OCI-LY7 (cell line): Measurements from ENCODE around the gene TTC7B. TPM values are rescaled to one million over a fixed set of nuclear protein-coding genes. Genes with fewer than 3 reads are reported as not detected.

Experiments
- BruUV-seq: library from RNA; stranded (reverse); fragments of 400-500 nt; replicated peaks from 2 replicates; lab custom pipeline; 2021; lab: Mats Ljungman, UMichigan
- CTCF ChIA-PET: fragments of 300-600 bp; sonication (Branson Sonifier 250); formaldehyde crosslinking; loops from one replicate; lab custom pipeline; 2022; ENCODE audit warnings: antibody characterized with exemption; ENCODE audit not compliant: unreplicated experiment; lab: Charles Lee
- POLR2A ChIA-PET: fragments of 300-600 bp; sonication (Branson Sonifier 250); formaldehyde crosslinking; loops from one replicate; lab custom pipeline; 2022; ENCODE audit warnings: antibody characterized with exemption; lab: Charles Lee
- DNase-seq: peaks from one replicate; pipeline ENCODE4 v3.0.0-alpha.2; 2015; ENCODE audit warnings: low spot score
- H2AFZ ChIP-seq: fragments of 200-600 bp; sonication (generic), shearing (Covaris generic); 2 replicates; pipeline ENCODE4 v1.6.1; 2014; ENCODE audit warnings: mild to moderate bottlenecking, antibody characterized with exemption, low read length, moderate library complexity
- H3K27ac ChIP-seq: fragments of 200-600 bp; sonication (generic); 2 replicates; pipeline ENCODE4 v1.5.1; 2014; ENCODE audit warnings: mixed run types, low read depth, mild to moderate bottlenecking, moderate library complexity, low read length, inconsistent platforms; ENCODE audit not compliant: poor library complexity, severe bottlenecking
- H3K36me3 ChIP-seq: fragments of 200-600 bp; sonication (generic); 2 replicates; pipeline ENCODE4 v1.6.1; 2014; ENCODE audit warnings: mild to moderate bottlenecking, antibody characterized with exemption, low read length, moderate library complexity, mixed read lengths; ENCODE audit not compliant: insufficient read depth
- H3K4me1 ChIP-seq: fragments of 200-600 bp; sonication (generic); 2 replicates; pipeline ENCODE4 v1.5.1; 2014; ENCODE audit warnings: mild to moderate bottlenecking, low read length; ENCODE audit not compliant: insufficient read depth, poor library complexity, severe bottlenecking
- H3K4me2 ChIP-seq: fragments of 200-600 bp; sonication (generic); 2 replicates; pipeline ENCODE4 v1.6.1; 2014; ENCODE audit warnings: mild to moderate bottlenecking, low read length
- H3K4me3 ChIP-seq: fragments of 200-600 bp; sonication (generic); 2 replicates; pipeline ENCODE4 v1.5.1; 2014; ENCODE audit warnings: mild to moderate bottlenecking, low read depth, low read length; ENCODE audit not compliant: poor library complexity, severe bottlenecking
- H3K79me2 ChIP-seq: fragments of 200-600 bp; sonication (generic); 2 replicates; pipeline ENCODE4 v1.6.1; 2016; ENCODE audit warnings: low read depth, mild to moderate bottlenecking, low read length, moderate library complexity, mixed read lengths; ENCODE audit not compliant: insufficient read depth
- H3K9me2 ChIP-seq: fragments of 200-600 bp; sonication (generic); 2 replicates; pipeline ENCODE4 v1.6.1; 2016; ENCODE audit warnings: mild to moderate bottlenecking, low read length, mixed read lengths; ENCODE audit not compliant: insufficient read depth
- H3K9me3 ChIP-seq: fragments of 200-600 bp; sonication (generic); 2 replicates; pipeline ENCODE4 v1.6.1; 2014; ENCODE audit warnings: mild to moderate bottlenecking, mixed run types, low read length, mixed read lengths
- H4K20me1 ChIP-seq: fragments of 200-600 bp; sonication (generic); 2 replicates; pipeline ENCODE4 v1.6.1; 2014; ENCODE audit warnings: mild to moderate bottlenecking, antibody characterized with exemption, low read length, moderate library complexity, mixed read lengths; ENCODE audit not compliant: insufficient read depth
- CTCF ChIP-seq: fragments of 200-600 bp; sonication (generic); conservative IDR thresholded peaks from 2 replicates; pipeline ENCODE4 v1.5.1; 2014; ENCODE audit warnings: mild to moderate bottlenecking, antibody characterized with exemption, low read length, moderate library complexity, mixed read lengths
- EZH2phosphoT487 ChIP-seq: fragments of 200-600 bp; sonication (generic); IDR thresholded peaks from 2 replicates; pipeline ENCODE4 v1.6.1; 2018; ENCODE audit warnings: low read depth, borderline replicate concordance, mild to moderate bottlenecking, mixed run types, antibody characterized with exemption, low read length, moderate library complexity, mixed read lengths
- intact Hi-C: fragments of 100-400 bp; cut with micrococcal nuclease; formaldehyde crosslinking; loops from one replicate; pipeline ENCODE4 v1.10.0; 2022; ENCODE audit not compliant: unreplicated experiment
- total RNA-seq, 2 experiments: library from RNA; depleted of rRNA in 1 of 2; stranded (reverse); fragments of >200 nt in 1 of 2; shearing (Covaris generic) in 1 of 2; gene quantifications; 2 replicates each; pipeline ENCODE4 v1.2.3, GENCODE V29; 2014 to 2022

TTC7B gene
- total RNA-seq, 2 experiments from 2014 or later, result 0.19 to 0.51 TPM

- intact Hi-C loops, result no loop called here
- Histone ChIP-seq H3K36me3 (no peaks in the 10 kb centered on the region), H3K27ac (no peak overlapping the region), H3K9me2 (no peaks in the 10 kb centered on the region), H4K20me1 (no peaks in the 10 kb centered on the region), H3K4me3 (no peak overlapping the region), H3K4me2 (no peak overlapping the region), H3K79me2 (no peaks in the 10 kb centered on the region), H3K9me3 (no peaks in the 10 kb centered on the region), H2AFZ (no peak overlapping the region), H3K4me1 (no peaks in the 10 kb centered on the region)
- POLR2A ChIA-PET, result interaction anchor here (0.6 kb wide), 1 partner anchor 14 kb away, joined by 5 read pairs; no protein-coding TSS in a partner anchor
- CTCF ChIA-PET, result no interaction called here
- no TSS peak for BruUV-seq
- TF ChIP-seq EZH2phosphoT487 (no peak), CTCF (no peak)
- peak; percentile 18 for DNase-seq
Measured at GRCh38 chr14:90722590-90722989, 93.6 kb downstream of the TTC7B start.

GRCh38 chr14:90721619-90722305 is 94.5 kb downstream of the TTC7B start:
- Histone ChIP-seq H3K79me2 (no peaks in the 10 kb centered on the region), H3K9me3 (no peaks in the 10 kb centered on the region), H3K4me1 (no peaks in the 10 kb centered on the region), H3K4me3 (no peak overlapping the region), H3K4me2 (no peak overlapping the region), H3K9me2 (no peaks in the 10 kb centered on the region), H2AFZ (no peak overlapping the region), H4K20me1 (no peaks in the 10 kb centered on the region), H3K27ac (no peak overlapping the region), H3K36me3 (no peaks in the 10 kb centered on the region)
- CTCF ChIA-PET, result no interaction called here
- intact Hi-C loops, result no loop called here
- BruUV-seq, result no TSS peak
- DNase-seq, result no peak
- POLR2A ChIA-PET, result interaction anchor here (0.6 kb wide), 1 partner anchor 14 kb away, joined by 5 read pairs; no protein-coding TSS in a partner anchor
- TF ChIP-seq EZH2phosphoT487 (no peak), CTCF (no peak)

GRCh38 chr14:90720832-90721231 is 95.4 kb downstream of the TTC7B start:
- Histone ChIP-seq H3K79me2 (no peaks in the 10 kb centered on the region), H3K27ac (no peak overlapping the region), H3K9me2 (no peaks in the 10 kb centered on the region), H3K4me3 (no peak overlapping the region), H4K20me1 (no peaks in the 10 kb centered on the region), H2AFZ (no peak overlapping the region), H3K36me3 (no peaks in the 10 kb centered on the region), H3K4me1 (no peaks in the 10 kb centered on the region), H3K9me3 (no peaks in the 10 kb centered on the region), H3K4me2 (no peak overlapping the region)
- no peak for TF ChIP-seq CTCF
- POLR2A ChIA-PET, result no interaction called here
- intact Hi-C loops, result no loop called here
- no TSS peak for BruUV-seq
- DNase-seq, result no peak
- CTCF ChIA-PET, result no interaction called here
